ENCODE results near the gene PC. TPM values are rescaled to one million over a fixed set of nuclear protein-coding genes. Genes with fewer than 3 reads are reported as not detected.

The PC gene
- total RNA-seq, 4 donors from 2014 or later: 154 to 535 (median 195) TPM

- no peak for TF ChIP-seq CTCF (IDR thresholded peaks at IDR 0.05; ENCODE audit: low read depth)
These were observed 9.7 kb upstream of the PC start for GRCh38 chr11:66967670-66968425.

- TF ChIP-seq CTCF (IDR thresholded peaks at IDR 0.05; ENCODE audit: low read depth): no peak
These were observed 8.2 kb upstream of the PC start for GRCh38 chr11:66966351-66966750.

- TF ChIP-seq CTCF (IDR thresholded peaks at IDR 0.05; ENCODE audit: low read depth): no peak
These were observed 6.3 kb upstream of the PC start for GRCh38 chr11:66964495-66964894.

- TF ChIP-seq CTCF (IDR thresholded peaks at IDR 0.05; ENCODE audit: low read depth): no peak
These were observed 4.6 kb upstream of the PC start for GRCh38 chr11:66962801-66963200.

- no peak for TF ChIP-seq CTCF (IDR thresholded peaks at IDR 0.05; ENCODE audit: low read depth)
These were observed 4.1 kb upstream of the PC start for GRCh38 chr11:66962247-66962646.

GRCh38 chr11:66958956-66959274, 732 bp upstream of the PC start:
- TF ChIP-seq CTCF (IDR thresholded peaks at IDR 0.05; ENCODE audit: low read depth): no peak

- no peak for TF ChIP-seq CTCF (IDR thresholded peaks at IDR 0.05; ENCODE audit: low read depth)
These were observed 282 bp downstream of the PC start for GRCh38 chr11:66957971-66958231.

All from subcutaneous adipose tissue (tissue), 4 donors.